Stimulated activated CD4-positive, alpha-beta T cell treated with anti-CD3 and anti-CD28 coated beads, Interleukin-1b, Interleukin-23, amount 100 ng/mL, for 24 hours (primary cell): ENCODE measurements around the gene COL4A1.

Source experiments
- DNase-seq, 4 experiments: peaks; one replicate each; pipeline ENCODE4 v3.0.0-alpha.2; 2020; ENCODE audit warnings: low read depth in 4 of 4, low spot score in 1 of 4

Gene COL4A1

GRCh38 chr13:110176431-110176830, 130.5 kb downstream of the COL4A1 start:
- no peak for DNase-seq

GRCh38 chr13:110173247-110173818, 133.6 kb downstream of the COL4A1 start:
- no peak for DNase-seq

DNA sequence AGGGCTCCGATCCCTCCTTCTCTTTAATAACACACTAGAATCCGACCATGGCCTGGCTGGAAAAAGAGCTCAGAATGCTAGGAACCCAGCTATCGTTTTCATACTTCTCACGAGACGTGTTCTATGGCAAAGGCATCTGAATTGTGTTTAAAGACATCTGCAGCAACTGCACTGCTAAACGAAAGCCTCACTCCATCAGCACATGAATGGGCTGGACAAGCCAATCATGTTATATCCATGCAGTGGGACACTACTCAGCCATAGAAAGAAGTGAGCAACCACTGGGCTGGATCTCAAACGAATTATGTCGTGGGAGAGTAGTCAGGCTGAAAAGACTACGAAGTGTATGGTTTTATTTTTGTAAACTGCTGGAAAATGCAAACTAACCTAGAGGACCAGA, 136.1 kb downstream of the COL4A1 start:
- DNase-seq: no peak

DNA sequence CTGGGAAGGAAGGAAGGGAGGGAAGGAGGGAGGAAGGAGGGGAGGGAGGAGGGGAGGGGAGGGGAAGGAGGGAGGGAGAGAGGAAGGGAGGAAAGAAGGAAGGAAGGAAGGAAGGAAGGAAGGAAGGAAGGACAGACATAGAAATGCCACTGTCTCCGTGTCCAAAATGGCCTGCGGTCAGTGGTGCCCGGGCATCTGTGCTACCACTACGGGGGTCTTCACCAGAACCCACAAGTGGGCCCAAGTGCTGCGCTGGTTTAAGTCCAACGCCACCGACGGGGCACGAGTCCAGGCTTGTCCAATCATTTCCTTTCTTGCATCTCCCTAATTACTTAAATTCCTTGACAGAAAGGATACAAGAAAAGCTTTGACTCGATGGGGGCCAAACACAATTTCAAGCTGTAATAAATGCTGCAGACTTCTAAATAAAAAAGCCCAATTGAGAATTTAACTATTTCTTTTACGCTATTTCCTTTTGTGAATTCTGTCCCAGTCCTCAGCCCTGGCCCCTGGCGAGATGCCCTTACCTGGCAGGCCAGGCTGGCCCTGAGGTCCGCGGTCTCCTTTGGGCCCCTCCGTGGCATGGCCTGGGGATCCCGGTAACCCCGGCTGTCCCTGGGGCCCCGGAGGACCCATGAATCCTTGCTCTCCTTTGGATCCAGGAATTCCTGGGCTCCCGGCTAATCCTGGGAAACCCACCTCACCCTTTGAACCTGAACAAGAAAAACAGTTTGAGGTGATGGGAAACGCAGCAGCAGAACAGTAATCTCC, 136.8 kb downstream of the COL4A1 start:
- no peak for DNase-seq

- no peak for DNase-seq
These were observed 137.7 kb downstream of the COL4A1 start for GRCh38 chr13:110168999-110169933.

DNA sequence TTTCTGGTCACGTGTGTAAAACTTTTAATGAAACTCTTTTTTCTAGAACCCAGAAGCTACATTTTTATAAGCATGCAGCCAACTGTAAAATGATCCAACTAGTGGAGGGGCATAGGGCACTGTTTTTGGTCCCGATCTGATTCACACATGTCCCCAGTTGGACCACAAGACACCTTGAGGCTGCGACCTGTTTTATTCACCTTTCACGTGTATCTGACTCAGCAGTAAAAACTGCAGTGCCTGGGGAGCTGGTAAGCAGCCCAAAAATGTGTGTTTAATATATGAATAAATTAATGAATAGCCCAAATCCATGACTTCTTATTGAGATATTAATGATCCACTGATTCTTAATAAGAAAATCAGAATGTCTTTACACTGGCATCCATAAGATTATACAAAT, 140.4 kb downstream of the COL4A1 start:
- no peak for DNase-seq

- no peak for DNase-seq
These were observed 142.3 kb downstream of the COL4A1 start for GRCh38 chr13:110164706-110165105.

DNA sequence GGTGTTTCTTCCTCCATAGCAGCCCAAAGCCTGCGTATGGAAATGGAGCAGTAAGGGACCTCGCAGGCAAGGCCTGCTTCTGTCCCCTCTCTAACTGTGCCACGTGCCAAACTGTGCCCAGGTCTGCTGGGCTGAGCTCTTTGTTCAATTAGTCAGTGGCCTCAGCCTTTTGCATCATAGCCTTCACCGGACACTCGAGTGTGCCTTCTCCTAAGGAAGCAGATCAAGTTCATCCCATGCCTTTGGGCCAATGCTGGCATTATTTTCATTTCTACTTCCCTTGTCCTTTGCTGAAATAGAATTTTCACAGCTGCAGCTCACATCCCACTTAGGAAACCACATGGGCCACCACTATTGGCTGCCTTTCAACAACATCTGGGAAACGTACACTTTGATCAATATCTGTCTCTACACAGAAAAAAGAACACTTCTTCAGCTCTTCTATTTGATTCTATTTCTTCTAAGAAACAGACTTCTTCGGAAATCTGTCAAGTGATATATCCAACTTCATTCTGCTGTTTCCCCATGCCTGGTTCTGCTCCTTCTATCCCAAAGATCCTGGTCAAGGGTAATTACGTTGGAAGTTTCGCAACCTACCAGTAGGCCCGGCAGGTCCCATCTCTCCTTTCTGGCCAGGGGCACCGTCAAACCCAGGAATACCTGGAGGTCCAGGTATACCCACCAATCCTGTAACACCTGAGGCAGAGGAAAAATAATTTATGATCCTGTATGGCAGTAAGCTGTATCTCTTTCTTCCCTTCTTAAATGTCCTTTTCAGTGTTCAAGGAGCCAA, 143.9 kb downstream of the COL4A1 start:
- no peak for DNase-seq

DNA sequence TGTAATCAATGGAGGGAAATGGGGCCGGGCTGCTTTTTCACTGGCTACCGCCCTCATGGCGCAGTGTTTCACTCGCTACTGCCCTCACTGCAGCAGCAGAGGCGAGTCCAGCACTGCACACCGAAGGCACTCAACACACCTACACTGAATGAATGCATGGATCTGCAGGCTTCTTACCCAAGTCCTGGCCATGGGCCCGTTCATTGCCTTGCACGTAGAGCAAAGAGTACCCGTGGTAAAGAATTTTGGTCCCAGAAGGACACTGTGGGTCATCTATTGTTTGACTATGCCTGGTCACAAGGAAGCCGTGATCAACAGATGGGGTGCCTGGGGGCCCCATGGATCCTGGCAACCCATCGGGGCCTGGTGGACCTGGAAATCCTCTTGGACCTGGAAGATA, 144.9 kb downstream of the COL4A1 start:
- no peak for DNase-seq

DNA sequence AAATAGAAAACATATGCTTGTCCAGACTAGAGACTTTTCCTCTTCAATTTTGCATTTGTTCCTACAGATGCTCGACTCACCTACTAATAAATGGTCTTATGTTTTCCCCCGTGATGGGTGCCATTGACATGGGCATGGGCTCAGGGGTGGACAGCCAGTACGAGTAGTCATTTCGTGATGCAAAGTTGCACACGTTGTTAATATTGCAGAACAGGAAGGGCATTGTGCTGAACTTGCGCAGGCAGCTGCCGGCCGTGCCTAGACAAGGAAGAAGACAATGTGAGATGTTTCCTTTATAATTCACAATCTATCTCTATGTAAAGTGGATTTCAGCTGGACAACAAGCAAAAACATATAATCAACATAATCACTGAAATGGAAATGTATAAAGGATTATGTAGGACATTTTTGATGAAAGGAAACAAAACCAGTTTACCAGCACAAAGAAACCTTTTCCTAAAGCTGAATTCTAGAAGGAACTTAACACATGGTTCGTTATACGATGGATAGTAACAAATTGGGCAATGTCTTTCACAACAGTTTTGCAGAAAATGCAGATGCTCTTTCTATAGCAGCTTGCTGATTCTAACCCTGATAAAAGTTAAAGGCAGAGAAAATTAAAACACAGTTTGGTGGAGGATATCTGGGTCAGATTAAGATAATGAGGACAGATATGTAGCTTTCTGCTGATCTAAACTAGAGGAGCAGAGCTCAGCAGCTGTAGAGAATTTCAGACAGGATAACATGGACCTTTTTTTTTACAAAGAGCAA, 145.7 kb downstream of the COL4A1 start:
- no peak for DNase-seq

DNA sequence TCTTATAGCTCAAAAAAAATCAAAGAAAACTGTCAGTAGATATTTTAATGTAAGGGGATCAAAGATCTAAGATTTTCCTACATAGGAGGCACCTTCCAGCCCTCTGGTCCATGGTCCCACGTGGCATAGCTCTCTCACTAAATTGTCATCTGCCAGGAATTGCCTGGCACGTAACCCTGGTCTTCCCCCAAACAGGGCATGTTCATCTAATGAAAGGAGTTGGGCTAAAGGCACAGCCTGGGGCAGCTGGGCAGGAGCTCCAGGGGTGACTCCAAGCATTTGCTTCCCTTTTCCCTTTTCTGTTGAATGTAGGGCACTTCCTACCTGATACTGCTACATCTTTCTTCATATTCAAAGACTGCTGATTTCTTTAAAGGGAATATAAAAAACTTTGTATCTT, 148.7 kb downstream of the COL4A1 start:
- no peak for DNase-seq

DNA sequence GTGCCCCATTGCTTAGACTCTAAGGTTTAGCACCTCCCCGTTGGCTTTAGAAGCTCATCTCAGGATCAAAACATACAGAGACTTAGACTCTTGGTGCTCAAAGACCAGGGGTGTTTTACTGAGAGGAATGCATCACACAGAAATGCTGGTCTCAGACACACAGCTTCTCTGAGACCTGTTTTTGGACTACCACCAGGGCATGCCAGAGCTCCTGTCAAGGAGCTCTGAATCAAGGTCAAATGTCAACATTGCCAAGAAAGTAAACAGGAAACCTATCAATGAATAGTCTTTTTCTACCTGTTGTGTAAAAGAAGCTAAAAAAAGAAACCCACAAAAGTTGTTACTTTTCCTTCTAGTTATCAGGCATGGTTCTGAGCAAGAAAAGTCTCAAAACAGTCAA, 149.2 kb downstream of the COL4A1 start:
- DNase-seq: no peak

DNA sequence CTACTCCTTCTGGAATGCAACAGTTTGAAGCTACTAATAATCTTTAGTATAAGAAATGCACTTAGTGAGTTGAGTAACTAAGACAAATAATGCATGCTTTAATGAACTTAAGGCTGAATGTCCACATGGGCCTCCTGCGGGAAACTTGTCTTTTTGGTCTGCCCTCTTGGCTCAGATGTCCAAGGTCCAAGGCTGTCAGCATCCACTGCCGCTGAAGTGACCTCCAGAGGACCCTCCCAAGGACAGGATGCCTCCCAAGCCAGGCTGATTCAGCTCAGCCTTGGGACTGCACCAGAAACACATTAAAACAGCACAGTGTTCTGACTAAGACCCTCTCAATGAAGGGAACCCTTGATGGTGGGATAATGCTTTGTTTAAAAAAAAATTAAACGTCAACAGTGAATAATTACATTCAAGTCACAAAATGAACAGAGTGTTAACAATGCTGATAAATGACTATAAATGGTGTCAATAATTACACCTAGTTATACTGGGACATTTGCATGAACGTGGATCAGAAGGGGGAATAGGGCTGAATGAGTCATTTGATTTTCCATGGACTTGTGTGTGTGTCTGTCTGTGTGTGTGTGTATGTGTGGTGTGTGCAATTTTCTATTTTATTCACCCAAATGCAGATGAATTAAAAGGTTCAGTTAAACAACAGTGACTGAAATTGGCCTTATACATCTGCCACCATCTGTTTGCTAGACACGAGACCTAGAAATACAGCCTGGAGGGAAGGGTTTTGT, 150.5 kb downstream of the COL4A1 start:
- DNase-seq: no peak

DNA sequence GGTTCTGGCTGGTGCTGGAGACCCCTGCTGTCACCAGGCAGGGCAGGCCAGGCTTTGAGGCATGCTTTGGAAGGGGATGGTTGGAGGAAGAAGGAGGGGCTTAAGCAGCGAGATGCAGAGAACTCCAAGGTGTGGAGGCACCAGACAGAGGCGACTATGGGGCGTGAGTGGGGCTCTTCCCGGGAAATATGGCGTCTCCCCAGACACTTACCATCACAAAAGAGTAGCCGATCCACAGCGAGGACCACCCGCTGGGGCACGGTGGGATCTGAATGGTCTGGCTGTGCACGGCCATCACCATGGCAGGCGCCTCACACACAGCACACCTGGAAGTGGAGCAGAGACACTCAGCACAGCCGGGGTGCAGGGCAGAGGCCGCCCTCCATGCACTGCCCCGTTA, 151.9 kb downstream of the COL4A1 start:
- no peak for DNase-seq

DNA sequence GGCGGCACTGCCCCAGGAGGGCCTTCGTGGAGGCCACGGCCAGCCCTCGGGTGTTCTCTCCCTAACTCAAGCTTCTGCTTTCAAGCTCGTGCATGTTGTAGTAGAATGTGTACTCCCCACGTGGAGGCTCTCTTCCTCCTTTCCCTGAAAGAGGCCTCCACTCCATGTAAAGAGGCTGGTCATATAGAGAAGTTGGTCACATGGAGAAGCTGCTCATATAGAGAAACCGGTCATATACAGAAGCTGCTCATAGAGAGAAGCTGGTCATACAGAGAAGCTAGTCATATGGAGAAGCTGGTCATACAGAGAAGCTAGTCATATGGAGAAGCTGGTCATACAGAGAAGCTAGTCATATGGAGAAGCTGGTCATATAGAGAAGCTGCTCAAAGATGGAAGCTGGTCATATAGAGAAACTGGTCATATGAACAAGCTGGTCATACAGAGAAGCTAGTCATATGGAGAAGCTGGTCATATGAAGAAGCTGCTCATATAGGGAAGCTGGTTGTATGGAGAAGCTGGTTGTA, 152.5 kb downstream of the COL4A1 start:
- no peak for DNase-seq

DNA sequence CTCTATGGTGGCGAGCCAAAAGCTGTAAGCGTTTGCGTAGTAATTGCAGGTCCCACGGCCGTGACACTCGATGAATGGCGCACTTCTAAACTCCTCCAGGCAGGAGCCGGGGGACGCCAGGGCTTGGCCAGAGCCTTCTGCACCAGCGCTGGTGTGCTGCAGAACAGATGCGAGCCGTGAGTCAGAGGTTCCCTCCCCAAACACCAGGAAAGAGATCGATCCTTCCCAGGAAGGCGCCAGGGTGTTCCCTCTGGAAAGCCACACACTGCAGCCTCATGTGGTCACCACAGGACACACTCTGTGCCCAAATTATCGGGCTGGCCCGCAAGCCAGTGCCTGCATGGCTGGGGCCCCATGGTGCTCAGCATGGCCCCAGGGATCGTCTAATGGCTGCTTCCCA, 154.6 kb downstream of the COL4A1 start:
- DNase-seq: no peak

GRCh38 chr13:110151462-110151861, 155.5 kb downstream of the COL4A1 start:
- DNase-seq: no peak

- DNase-seq: no peak
These were observed 156.4 kb downstream of the COL4A1 start for GRCh38 chr13:110150384-110151101.

DNA sequence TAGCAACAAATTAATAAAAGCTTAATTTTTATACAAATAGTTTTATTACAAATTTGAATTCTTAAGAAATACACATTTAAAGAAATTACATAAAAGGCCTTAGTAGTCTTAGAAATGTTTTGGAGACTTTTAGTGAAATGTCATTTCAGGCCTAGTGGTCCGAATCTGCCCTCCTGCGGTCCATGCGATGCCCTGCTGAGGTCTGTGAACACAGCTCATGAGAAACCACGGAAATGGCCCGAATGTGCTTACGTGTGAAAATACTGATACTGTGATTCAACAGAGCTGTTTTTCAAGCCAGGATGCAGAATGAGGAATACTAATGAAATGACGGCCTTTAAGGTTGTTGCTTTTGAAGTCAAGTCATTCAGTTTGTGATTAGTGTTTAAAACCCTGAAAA, 157.9 kb downstream of the COL4A1 start:
- no peak for DNase-seq
